Brain microvascular endothelial cell (primary cell): ENCODE results near the gene TIGD6.
A peak's percentile ranks its signal among the peaks of the same experiment; 100 is the strongest.
"Not testable (repeated sequence)": the region's sequence is repeated elsewhere in the genome, so short reads cannot be mapped to it uniquely, and the experiment has no call there.

Experiments used
- DNase-seq: peaks from one replicate; pipeline ENCODE4 v3.0.0-alpha.2; 2020
- H3K27ac ChIP-seq: fragments of 250-450 bp; sonication (Bioruptor Pico); 2 replicates; pipeline ENCODE4 v1.5.1; 2020; ENCODE audit warnings: mild to moderate bottlenecking, moderate library complexity
- H3K27me3 ChIP-seq: fragments of 250-450 bp; sonication (Bioruptor Pico); replicated peaks from 2 replicates; pipeline ENCODE4 v1.5.1; 2020; ENCODE audit warnings: mild to moderate bottlenecking
- H3K36me3 ChIP-seq: fragments of 250-450 bp; sonication (Bioruptor Pico); replicated peaks from 2 replicates; pipeline ENCODE4 v1.5.1; 2020; ENCODE audit warnings: mild to moderate bottlenecking
- H3K4me3 ChIP-seq: 2 replicates; pipeline ENCODE4 v1.5.1; 2011; ENCODE audit warnings: low read depth, mild to moderate bottlenecking, control low read depth, low read length, moderate library complexity
- in situ Hi-C: cut with HindIII; loops from 2 replicates; pipeline ENCODE4 v1.10.0; 2017; ENCODE audit warnings: low sequenced_read_pairs, low pct_ligation_motif_present
- TF ChIP-seq, protein P1 (sequence below): IDR thresholded peaks from 2 replicates; pipeline ENCODE4 v1.5.1; 2011; ENCODE audit warnings: low read depth, mild to moderate bottlenecking, moderate library complexity, low read length, control low read depth, inconsistent platforms; ENCODE audit errors: missing control alignments

TIGD6 gene

DNA sequence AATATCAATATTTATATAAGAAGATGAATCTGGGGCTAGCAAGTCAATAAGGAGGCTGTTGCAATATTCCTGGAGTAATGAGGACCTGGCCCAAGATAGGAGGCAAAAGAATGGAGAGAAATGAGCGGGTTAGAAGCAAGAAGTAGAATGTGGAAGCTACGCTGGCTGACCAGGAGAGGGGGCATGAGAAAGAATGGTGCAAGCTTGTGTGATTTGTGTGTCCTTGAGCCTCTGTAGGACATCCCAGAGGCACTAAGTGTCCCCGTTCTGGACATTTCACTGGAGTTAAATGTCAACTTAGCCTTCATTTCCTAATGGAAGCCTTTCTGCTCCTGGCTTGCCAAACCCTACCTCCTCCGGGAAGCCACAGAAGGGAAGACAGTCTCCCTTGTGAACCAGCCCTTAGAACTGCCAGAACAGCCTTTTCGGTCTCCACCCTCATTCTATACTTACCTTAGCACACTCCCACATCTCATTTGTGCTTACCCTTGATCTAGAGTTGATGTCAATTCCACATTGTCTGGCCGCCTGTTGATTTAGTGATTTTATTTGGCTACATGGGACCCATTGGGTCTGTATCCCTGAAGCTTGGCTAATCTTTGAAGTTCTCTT, 49.2 kb downstream of the TIGD6 start:
- H3K4me3 ChIP-seq: no peak overlapping the region
- TF ChIP-seq, protein P1, sequence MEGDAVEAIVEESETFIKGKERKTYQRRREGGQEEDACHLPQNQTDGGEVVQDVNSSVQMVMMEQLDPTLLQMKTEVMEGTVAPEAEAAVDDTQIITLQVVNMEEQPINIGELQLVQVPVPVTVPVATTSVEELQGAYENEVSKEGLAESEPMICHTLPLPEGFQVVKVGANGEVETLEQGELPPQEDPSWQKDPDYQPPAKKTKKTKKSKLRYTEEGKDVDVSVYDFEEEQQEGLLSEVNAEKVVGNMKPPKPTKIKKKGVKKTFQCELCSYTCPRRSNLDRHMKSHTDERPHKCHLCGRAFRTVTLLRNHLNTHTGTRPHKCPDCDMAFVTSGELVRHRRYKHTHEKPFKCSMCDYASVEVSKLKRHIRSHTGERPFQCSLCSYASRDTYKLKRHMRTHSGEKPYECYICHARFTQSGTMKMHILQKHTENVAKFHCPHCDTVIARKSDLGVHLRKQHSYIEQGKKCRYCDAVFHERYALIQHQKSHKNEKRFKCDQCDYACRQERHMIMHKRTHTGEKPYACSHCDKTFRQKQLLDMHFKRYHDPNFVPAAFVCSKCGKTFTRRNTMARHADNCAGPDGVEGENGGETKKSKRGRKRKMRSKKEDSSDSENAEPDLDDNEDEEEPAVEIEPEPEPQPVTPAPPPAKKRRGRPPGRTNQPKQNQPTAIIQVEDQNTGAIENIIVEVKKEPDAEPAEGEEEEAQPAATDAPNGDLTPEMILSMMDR: peak; percentile 36
- in situ Hi-C loops: no loop called here
- H3K36me3 ChIP-seq: no peaks in the 10 kb centered on the region
- no peaks in the 10 kb centered on the region for H3K27me3 ChIP-seq
- no peak overlapping the region for H3K27ac ChIP-seq
- no peak for DNase-seq

DNA sequence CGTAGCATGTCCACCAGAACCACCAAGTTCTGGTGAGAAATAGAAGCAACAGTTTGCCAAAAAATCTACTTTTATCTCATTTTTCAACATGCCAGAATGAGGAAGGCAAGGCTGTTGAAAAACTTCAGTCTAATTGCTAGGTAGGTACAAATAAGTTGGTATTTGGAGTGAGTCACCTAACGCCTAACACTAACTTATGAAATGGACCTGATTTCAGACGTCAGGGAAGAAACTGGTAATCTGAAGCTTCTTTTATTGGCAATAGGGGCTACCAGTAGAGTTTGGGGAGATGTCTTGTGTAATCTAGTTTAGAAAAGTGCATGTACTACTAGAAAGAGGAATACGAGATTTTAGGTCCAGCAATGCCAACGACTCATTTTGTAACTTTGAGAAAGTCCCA, 51.5 kb downstream of the TIGD6 start:
- Histone ChIP-seq H3K36me3 (no peaks in the 10 kb centered on the region), H3K27ac (no peak overlapping the region), H3K4me3 (no peak overlapping the region), H3K27me3 (no peaks in the 10 kb centered on the region)
- TF ChIP-seq, protein P1: no peak
- DNase-seq: no peak
- in situ Hi-C loops: no loop called here

DNA sequence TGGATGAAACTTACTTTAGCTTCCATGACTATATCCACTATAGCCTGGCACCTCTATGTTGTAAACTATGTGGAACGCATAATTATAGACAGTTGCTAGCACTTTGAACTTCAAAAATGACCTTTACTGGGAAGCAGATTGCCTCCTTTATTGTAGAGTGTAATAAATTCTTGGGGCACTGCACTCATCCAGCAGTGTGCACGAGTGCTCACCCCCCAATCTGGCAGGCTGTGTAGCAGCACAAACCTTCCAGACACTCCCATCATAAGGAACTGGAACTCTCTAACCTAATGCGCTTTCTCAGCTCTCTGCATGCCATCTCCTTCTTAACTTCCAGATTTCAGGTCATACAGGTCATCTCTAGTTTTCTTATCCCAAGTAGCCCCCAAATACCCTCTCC, 54.3 kb downstream of the TIGD6 start:
- no peaks in the 10 kb centered on the region for H3K36me3 ChIP-seq
- TF ChIP-seq, protein P1: no peak
- DNase-seq: no peak
- no peaks in the 10 kb centered on the region for H3K27me3 ChIP-seq
- H3K4me3 ChIP-seq: no peak overlapping the region
- in situ Hi-C loops: no loop called here
- H3K27ac ChIP-seq: no peak overlapping the region

DNA sequence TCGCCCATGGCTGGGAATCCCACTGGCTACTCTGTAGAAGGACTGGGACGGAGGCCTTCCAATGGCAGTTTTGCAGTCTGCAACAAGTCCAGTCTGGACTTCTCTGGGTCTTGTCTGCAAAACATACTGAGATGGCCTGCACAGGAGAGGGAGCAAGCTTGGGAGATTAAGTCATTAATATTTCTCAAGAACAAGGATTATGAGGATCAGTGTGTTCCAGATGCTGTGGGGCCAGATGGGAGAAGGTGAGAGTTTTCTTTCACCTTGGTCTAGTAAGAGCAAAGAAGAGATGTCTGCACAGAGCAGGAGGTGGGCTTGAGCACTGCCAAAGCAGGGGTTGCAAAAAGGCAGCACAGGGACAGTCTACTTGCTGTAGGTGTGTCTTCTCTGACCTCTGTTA, 55.8 kb downstream of the TIGD6 start, which contains the start of gene PDE6A:
PDE6A (minus strand) TSS at position 128 of the 400 bp plus-strand sequence; CDS start at position 8, 120 bp downstream.
- H3K4me3 ChIP-seq: no peak within 1 kb of the TSS
- TF ChIP-seq, protein P1: no peak
- no peaks in the 10 kb centered on the region for H3K27me3 ChIP-seq
- H3K27ac ChIP-seq: no peak within 1 kb of the TSS
- in situ Hi-C loops: no loop called here
- H3K36me3 ChIP-seq: no peaks in the 10 kb centered on the region
- DNase-seq: no peak

DNA sequence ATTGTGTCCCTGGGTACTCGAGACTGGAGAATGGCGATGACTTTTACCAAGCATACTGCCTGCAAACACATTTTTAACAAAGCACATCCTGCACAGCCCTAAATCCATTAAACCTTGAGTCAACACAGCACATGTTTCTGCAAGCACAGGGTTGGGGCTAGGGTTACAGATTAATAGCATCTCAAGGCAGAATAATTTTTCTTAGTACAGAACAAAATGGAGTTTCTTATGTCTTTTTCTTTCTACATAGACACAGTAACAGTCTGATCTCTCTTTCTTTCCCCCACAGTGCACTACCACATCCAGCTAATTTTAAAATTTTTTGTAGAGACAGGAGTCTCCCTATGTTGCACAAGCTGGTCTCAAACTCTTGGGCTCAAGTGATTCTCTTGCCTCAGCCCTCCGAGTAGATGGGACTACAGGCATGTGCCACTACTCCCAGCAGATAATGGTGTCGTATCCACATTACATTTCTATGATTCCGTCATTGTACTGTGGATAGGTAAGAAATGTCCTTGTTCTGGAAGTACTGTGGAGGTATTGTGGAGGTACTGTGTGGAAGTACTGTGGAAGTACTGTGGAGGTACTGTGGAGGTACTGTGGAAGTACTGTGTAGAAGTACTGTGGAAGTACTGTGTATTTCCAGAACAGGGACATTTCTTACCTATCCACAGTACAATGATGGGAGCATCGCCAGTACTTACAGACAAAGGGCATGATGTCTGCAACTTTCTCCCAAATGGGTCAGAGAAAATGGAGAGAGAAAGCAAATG, 57.1 kb downstream of the TIGD6 start:
- H3K27ac ChIP-seq, in situ Hi-C loops, H3K36me3 ChIP-seq, H3K27me3 ChIP-seq, H3K4me3 ChIP-seq, DNase-seq: not testable (repeated sequence)
